K562 (cell line): ENCODE measurements around the gene GRB14.

Source experiments
- KHSRP ChIP-seq: fragments of 450-650 bp; IDR thresholded peaks from 2 replicates; pipeline ENCODE4 v1.6.1; 2017
- ZNF77 ChIP-seq: fragments of 250-450 bp; sonication (Bioruptor Pico); IDR thresholded peaks from 2 replicates; pipeline ENCODE4 v1.5.0; 2020

- TF ChIP-seq ZNF77 (no peak), KHSRP (no peak)
These were observed 61.0 kb downstream of the GRB14 start for GRCh38 chr2:164560181-164560792.
